ENCODE data around the gene MCL1.
"Not testable (repeated sequence)": the region's sequence is repeated elsewhere in the genome, so short reads cannot be mapped to it uniquely, and the experiment has no call there.

The MCL1 gene

GRCh38 chr1:150602372-150602771 is 23.0 kb upstream of the MCL1 start:
- not testable (repeated sequence) for DNase-seq (ENCODE audit: low read depth)

GRCh38 chr1:150601540-150601939 is 22.1 kb upstream of the MCL1 start:
- no peak for DNase-seq (ENCODE audit: low read depth)

- not testable (repeated sequence) for DNase-seq (ENCODE audit: low read depth)
These were observed 18.9 kb upstream of the MCL1 start for GRCh38 chr1:150598346-150598745.

GRCh38 chr1:150596976-150597375 is 17.6 kb upstream of the MCL1 start:
- no peak for DNase-seq (ENCODE audit: low read depth)

- DNase-seq (ENCODE audit: low read depth), result no peak
These were observed 16.9 kb upstream of the MCL1 start for GRCh38 chr1:150596095-150596892.

GRCh38 chr1:150582371-150582770 is 3.0 kb upstream of the MCL1 start:
- DNase-seq (ENCODE audit: low read depth), result no peak

- not testable (repeated sequence) for DNase-seq (ENCODE audit: low read depth)
These were observed 2.6 kb upstream of the MCL1 start for GRCh38 chr1:150581962-150582361.

GRCh38 chr1:150581437-150581836 is 2.0 kb upstream of the MCL1 start:
- not testable (repeated sequence) for DNase-seq (ENCODE audit: low read depth)

GRCh38 chr1:150580966-150581365 is 1.6 kb upstream of the MCL1 start:
- DNase-seq (ENCODE audit: low read depth), result not testable (repeated sequence)

GRCh38 chr1:150579945-150580642 is 684 bp upstream of the MCL1 start:
- no peak for DNase-seq (ENCODE audit: low read depth)

GRCh38 chr1:150578272-150579109 is 919 bp downstream of the MCL1 start:
- no peak for DNase-seq (ENCODE audit: low read depth)

- no peak for DNase-seq (ENCODE audit: low read depth)
These were observed 1.7 kb downstream of the MCL1 start for GRCh38 chr1:150577557-150578271.

GRCh38 chr1:150576794-150577556 is 2.4 kb downstream of the MCL1 start:
- DNase-seq (ENCODE audit: low read depth), result no peak

GRCh38 chr1:150576367-150576711 is 3.1 kb downstream of the MCL1 start:
- no peak for DNase-seq (ENCODE audit: low read depth)

GRCh38 chr1:150575518-150576366 is 3.7 kb downstream of the MCL1 start:
- DNase-seq (ENCODE audit: low read depth), result no peak

- DNase-seq (ENCODE audit: low read depth), result no peak
These were observed 4.3 kb downstream of the MCL1 start for GRCh38 chr1:150575072-150575489.

GRCh38 chr1:150574260-150575071 is 4.9 kb downstream of the MCL1 start:
- no peak for DNase-seq (ENCODE audit: low read depth)

- not testable (repeated sequence) for DNase-seq (ENCODE audit: low read depth)
These were observed 5.8 kb downstream of the MCL1 start for GRCh38 chr1:150573648-150574071.

GRCh38 chr1:150572918-150573647 is 6.3 kb downstream of the MCL1 start:
- no peak for DNase-seq (ENCODE audit: low read depth)
